Spinal cord (tissue), 10 donors: ENCODE measurements around the gene ZNF469. TPM values are rescaled to one million over a fixed set of nuclear protein-coding genes. Genes with fewer than 3 reads are reported as not detected.

Experiments
- DNase-seq, 6 donors: peaks; one replicate each; pipeline versions ENCODE4 v3.0.0 to v3.0.0-alpha.2; 2013 to 2015; ENCODE audit warnings: low spot score in 6 of 6, low read depth in 4 of 6
- H3K27ac ChIP-seq: one replicate; pipeline ENCODE4 v1.5.1; 2013; ENCODE audit warnings: low read depth, low read length, control low read depth
- H3K27me3 ChIP-seq: one replicate; pipeline ENCODE4 v1.6.1; 2013; ENCODE audit warnings: low read length; ENCODE audit not compliant: control insufficient read depth, insufficient read depth
- H3K36me3 ChIP-seq: one replicate; pipeline ENCODE4 v1.6.1; 2013; ENCODE audit warnings: low read length; ENCODE audit not compliant: control insufficient read depth, insufficient read depth
- H3K4me1 ChIP-seq: one replicate; pipeline ENCODE4 v1.6.1; 2013; ENCODE audit warnings: low read length; ENCODE audit not compliant: control insufficient read depth, insufficient read depth
- H3K4me3 ChIP-seq: one replicate; pipeline ENCODE4 v1.5.1; 2013; ENCODE audit warnings: low read depth, low read length, control low read depth
- H3K9me3 ChIP-seq: one replicate; pipeline ENCODE4 v1.6.1; 2013; ENCODE audit warnings: low read length; ENCODE audit not compliant: control insufficient read depth, insufficient read depth
- WGBS: methylation state at CpG from one replicate; pipeline ENCODE4 v1.1.5; 2013; ENCODE audit warnings: missing lambda C conversion rate; ENCODE audit not compliant: insufficient coverage; 5-methylcytosine and 5-hydroxymethylcytosine counted together
- polyA plus RNA-seq, 2 donors: library from polyadenylated mRNA; unstranded; fragments of 120-200 nt; gene quantifications; one replicate each; pipeline ENCODE4 v1.2.1, GENCODE V29; 2013; ENCODE audit not compliant: insufficient read length in 2 of 2
- total RNA-seq, 2 donors: library from RNA; depleted of rRNA in 1 of 2; stranded (reverse); fragments of 120-200 nt in 1 of 2; fragments of >200 nt in 1 of 2; gene quantifications; one replicate each; pipeline versions ENCODE4 v1.2.3 to v1.2.4, GENCODE V29; 2013 to 2014
- donor health status: healthy.

Gene ZNF469
- total and polyA plus RNA-seq, 4 donors, result 3.2 to 11.1 (median 5.8) TPM

- peaks cover 4% of the 10 kb centered on the region for H3K4me1 ChIP-seq
- 75% methylated on average over 20 of the region's 20 CpGs for WGBS
- no peaks in the 10 kb centered on the region for H3K27me3 ChIP-seq
- H3K36me3 ChIP-seq, result no peaks in the 10 kb centered on the region
- DNase-seq, result no peak
- H3K9me3 ChIP-seq, result no peaks in the 10 kb centered on the region
- no peak overlapping the region for H3K4me3 ChIP-seq
- no peak overlapping the region for H3K27ac ChIP-seq
Observed at GRCh38 chr16:88339930-88340754, 42.6 kb upstream of the ZNF469 start.

- Histone ChIP-seq H3K4me3 (no peak overlapping the region), H3K27me3 (no peaks in the 10 kb centered on the region), H3K9me3 (no peaks in the 10 kb centered on the region), H3K27ac (no peak overlapping the region), H3K4me1 (no peaks in the 10 kb centered on the region), H3K36me3 (no peaks in the 10 kb centered on the region)
- DNase-seq, result no peak
- 79% methylated on average over 11 of the region's 11 CpGs for WGBS
Observed at GRCh38 chr16:88340755-88341150, 42.0 kb upstream of the ZNF469 start.

GRCh38 chr16:88341551-88342290 lies 41.0 kb upstream of the ZNF469 start:
- Histone ChIP-seq H3K27me3 (no peaks in the 10 kb centered on the region), H3K4me1 (no peaks in the 10 kb centered on the region), H3K4me3 (no peak overlapping the region), H3K36me3 (no peaks in the 10 kb centered on the region), H3K9me3 (no peaks in the 10 kb centered on the region), H3K27ac (no peak overlapping the region)
- WGBS, result 93% methylated on average over 24 of the region's 24 CpGs
- DNase-seq, result no peak

GRCh38 chr16:88342491-88342890 lies 40.3 kb upstream of the ZNF469 start:
- 95% methylated on average over 16 of the region's 16 CpGs for WGBS

GRCh38 chr16:88343271-88343791 lies 39.4 kb upstream of the ZNF469 start:
- DNase-seq, result no peak
- 97% methylated on average over 5 of the region's 8 CpGs for WGBS
- Histone ChIP-seq H3K9me3 (no peaks in the 10 kb centered on the region), H3K4me3 (no peak overlapping the region), H3K27me3 (no peaks in the 10 kb centered on the region), H3K36me3 (no peaks in the 10 kb centered on the region), H3K27ac (no peak overlapping the region), H3K4me1 (no peaks in the 10 kb centered on the region)

More at GRCh38 chr16:88342491-88342890, 40.3 kb upstream of the ZNF469 start:
- DNase-seq, result no peak
- Histone ChIP-seq H3K27ac (no peak overlapping the region), H3K36me3 (no peaks in the 10 kb centered on the region), H3K27me3 (no peaks in the 10 kb centered on the region), H3K4me3 (no peak overlapping the region), H3K4me1 (no peaks in the 10 kb centered on the region), H3K9me3 (no peaks in the 10 kb centered on the region)

GRCh38 chr16:88344411-88345030 lies 38.2 kb upstream of the ZNF469 start:
- Histone ChIP-seq H3K4me1 (no peaks in the 10 kb centered on the region), H3K27me3 (no peaks in the 10 kb centered on the region), H3K36me3 (no peaks in the 10 kb centered on the region), H3K9me3 (no peaks in the 10 kb centered on the region), H3K4me3 (no peak overlapping the region), H3K27ac (no peak overlapping the region)
- 96% methylated on average over 20 of the region's 20 CpGs for WGBS
- no peak for DNase-seq

- no peak for DNase-seq
- Histone ChIP-seq H3K9me3 (no peaks in the 10 kb centered on the region), H3K27me3 (no peaks in the 10 kb centered on the region), H3K36me3 (no peaks in the 10 kb centered on the region), H3K4me1 (no peaks in the 10 kb centered on the region), H3K4me3 (no peak overlapping the region), H3K27ac (no peak overlapping the region)
- WGBS, result 83% methylated on average over 12 of the region's 18 CpGs
Observed at GRCh38 chr16:88345031-88345720, 37.6 kb upstream of the ZNF469 start.

GRCh38 chr16:88345721-88346560 lies 36.8 kb upstream of the ZNF469 start:
- Histone ChIP-seq H3K27ac (no peak overlapping the region), H3K9me3 (no peaks in the 10 kb centered on the region), H3K4me1 (no peaks in the 10 kb centered on the region), H3K4me3 (no peak overlapping the region), H3K27me3 (no peaks in the 10 kb centered on the region), H3K36me3 (no peaks in the 10 kb centered on the region)
- DNase-seq, result no peak
- 83% methylated on average over 22 of the region's 32 CpGs for WGBS
